SK-N-SH treated with all-trans-retinoic acid at 6 μM for 48 hours (cell line): Measurements from ENCODE around the gene TCERG1L.

Experiments
- ATAC-seq: fragments of 200-7000 bp; cut with Tn5 transposase; 3 replicates; pipeline ENCODE4 v1.9.1; 2020; ENCODE audit warnings: mild to moderate bottlenecking, moderate library complexity
- ARNTL ChIP-seq: fragments of 450-650 bp; formaldehyde crosslinking; IDR thresholded peaks from 2 replicates; pipeline ENCODE4 v1.5.0; 2020; ENCODE audit warnings: low read depth, mild to moderate bottlenecking, moderate library complexity, borderline replicate concordance
- BACH2 ChIP-seq: fragments of 250-450 bp; sonication (Bioruptor Pico); IDR thresholded peaks from 2 replicates; pipeline ENCODE4 v1.9.0; 2021; ENCODE audit warnings: mild to moderate bottlenecking, borderline replicate concordance
- CREB5 ChIP-seq: fragments of 250-450 bp; sonication (Bioruptor Pico); IDR thresholded peaks from 2 replicates; pipeline ENCODE4 v1.5.1; 2020; ENCODE audit warnings: low read depth, mild to moderate bottlenecking, moderate library complexity
- CSDC2 ChIP-seq: fragments of 250-450 bp; sonication (Bioruptor Pico); IDR thresholded peaks from 2 replicates; pipeline ENCODE4 v1.5.0; 2020; ENCODE audit warnings: mild to moderate bottlenecking, moderate library complexity
- CSRNP3 ChIP-seq: fragments of 250-450 bp; sonication (Bioruptor Pico); IDR thresholded peaks from 2 replicates; pipeline ENCODE4 v1.5.1; 2021; ENCODE audit warnings: mild to moderate bottlenecking, moderate library complexity
- ESRRG ChIP-seq: fragments of 250-450 bp; sonication (Bioruptor Pico); IDR thresholded peaks from 2 replicates; pipeline ENCODE4 v1.6.1; 2021; ENCODE audit warnings: mild to moderate bottlenecking
- GLIS3 ChIP-seq: fragments of 250-450 bp; sonication (Bioruptor Pico); IDR thresholded peaks from 2 replicates; pipeline ENCODE4 v1.5.0; 2020; ENCODE audit warnings: mild to moderate bottlenecking, moderate library complexity
- ISL1 ChIP-seq: fragments of 250-450 bp; sonication (Bioruptor Pico); IDR thresholded peaks from 2 replicates; pipeline ENCODE4 v2.1.2; 2022; ENCODE audit warnings: mild to moderate bottlenecking, moderate library complexity
- OSR1 ChIP-seq: fragments of 250-450 bp; sonication (Bioruptor Pico); IDR thresholded peaks from 2 replicates; pipeline ENCODE4 v1.8.0; 2022; ENCODE audit warnings: moderate library complexity, mild to moderate bottlenecking, inconsistent platforms
- PATZ1 ChIP-seq: fragments of 250-450 bp; sonication (Bioruptor Pico); IDR thresholded peaks from 2 replicates; pipeline ENCODE4 v1.8.0; 2020; ENCODE audit warnings: mild to moderate bottlenecking, moderate library complexity, borderline replicate concordance
- POU6F1 ChIP-seq: fragments of 250-450 bp; sonication (Bioruptor Pico); IDR thresholded peaks from 2 replicates; pipeline ENCODE4 v1.8.0; 2021; ENCODE audit warnings: low read depth, mild to moderate bottlenecking, moderate library complexity, borderline replicate concordance
- PPARA ChIP-seq: fragments of 250-450 bp; sonication (Bioruptor Pico); IDR thresholded peaks from 2 replicates; pipeline ENCODE4 v1.5.0; 2020; ENCODE audit warnings: mild to moderate bottlenecking, borderline replicate concordance
- RARB ChIP-seq: fragments of 250-450 bp; sonication (Bioruptor Pico); IDR thresholded peaks from 2 replicates; pipeline ENCODE4 v1.8.0; 2021; ENCODE audit warnings: mild to moderate bottlenecking, moderate library complexity
- SNAI2 ChIP-seq: fragments of 250-450 bp; sonication (Bioruptor Pico); IDR thresholded peaks from 2 replicates; pipeline ENCODE4 v1.5.0; 2020; ENCODE audit warnings: mild to moderate bottlenecking, moderate library complexity
- TOX ChIP-seq: fragments of 250-450 bp; sonication (Bioruptor Pico); IDR thresholded peaks from 2 replicates; pipeline ENCODE4 v1.8.0; 2021; ENCODE audit warnings: mild to moderate bottlenecking, moderate library complexity, borderline replicate concordance
- TSHZ2 ChIP-seq: fragments of 250-450 bp; sonication (Bioruptor Pico); IDR thresholded peaks from 2 replicates; pipeline ENCODE4 v1.5.0; 2020; ENCODE audit warnings: mild to moderate bottlenecking, moderate library complexity
- ZC3H10 ChIP-seq: fragments of 250-450 bp; sonication (Bioruptor Pico); IDR thresholded peaks from 2 replicates; pipeline ENCODE4 v1.5.1; 2021; ENCODE audit warnings: mild to moderate bottlenecking, moderate library complexity
- ZFP3 ChIP-seq: fragments of 250-450 bp; sonication (Bioruptor Pico); IDR thresholded peaks from 2 replicates; pipeline ENCODE4 v1.5.0; 2020; ENCODE audit warnings: mild to moderate bottlenecking, moderate library complexity
- ZFP30 ChIP-seq: fragments of 450-650 bp; formaldehyde crosslinking; IDR thresholded peaks from 2 replicates; pipeline ENCODE4 v1.5.0; 2022; ENCODE audit warnings: mild to moderate bottlenecking, moderate library complexity
- ZNF565 ChIP-seq: fragments of 450-650 bp; formaldehyde crosslinking; conservative IDR thresholded peaks from 2 replicates; pipeline ENCODE4 v1.5.0; 2020; ENCODE audit warnings: low read depth, mild to moderate bottlenecking, moderate library complexity
- ZNF70 ChIP-seq: fragments of 450-650 bp; formaldehyde crosslinking; IDR thresholded peaks from 2 replicates; pipeline ENCODE4 v1.5.0; 2020; ENCODE audit warnings: mild to moderate bottlenecking, moderate library complexity
- ZNF8 ChIP-seq: fragments of 450-650 bp; formaldehyde crosslinking; IDR thresholded peaks from 2 replicates; pipeline ENCODE4 v1.5.0; 2020; ENCODE audit warnings: mild to moderate bottlenecking, moderate library complexity

TCERG1L gene

GRCh38 chr10:131062621-131063260 lies 248.8 kb downstream of the TCERG1L start:
- no peak for TF ChIP-seq CSDC2 (CRISPR knock-in tag)
- TF ChIP-seq TOX (CRISPR knock-in tag): no peak
- no peak for TF ChIP-seq POU6F1
- no peak for TF ChIP-seq RARB
- TF ChIP-seq PPARA: no peak
- no peak for TF ChIP-seq BACH2 (CRISPR knock-in tag)
- TF ChIP-seq OSR1 (CRISPR knock-in tag): no peak
- no peak for TF ChIP-seq ZFP3 (CRISPR knock-in tag)
- no peak for TF ChIP-seq PATZ1 (CRISPR knock-in tag)
- no peak for TF ChIP-seq ARNTL (CRISPR knock-in tag)
- TF ChIP-seq SNAI2 (CRISPR knock-in tag): no peak
- no peak for TF ChIP-seq ESRRG
- no peak for TF ChIP-seq GLIS3 (CRISPR knock-in tag)
- TF ChIP-seq CREB5: no peak
- TF ChIP-seq ZNF565 (CRISPR knock-in tag): no peak
- TF ChIP-seq ZNF70 (CRISPR knock-in tag): no peak
- TF ChIP-seq CSRNP3 (CRISPR knock-in tag): no peak
- no peak for TF ChIP-seq ZNF8 (CRISPR knock-in tag)
- no peak for ATAC-seq

GRCh38 chr10:131061216-131061615 lies 250.3 kb downstream of the TCERG1L start:
- TF ChIP-seq ZNF565 (CRISPR knock-in tag) (no peak), PATZ1 (CRISPR knock-in tag) (no peak), ZC3H10 (CRISPR knock-in tag) (no peak), GLIS3 (CRISPR knock-in tag) (no peak), PPARA (no peak), RARB (no peak), TSHZ2 (CRISPR knock-in tag) (no peak), ESRRG (no peak), ISL1 (no peak), CSDC2 (CRISPR knock-in tag) (no peak), ZFP30 (CRISPR knock-in tag) (no peak), CREB5 (no peak), OSR1 (CRISPR knock-in tag) (no peak), BACH2 (CRISPR knock-in tag) (no peak), ZFP3 (CRISPR knock-in tag) (no peak), ARNTL (CRISPR knock-in tag) (no peak)

More at GRCh38 chr10:131061216-131061615, 250.3 kb downstream of the TCERG1L start:
- ATAC-seq: no peak
